Epithelial cell of alveolus of lung (primary cell): ENCODE measurements around the gene FAM227A. TPM values are rescaled to one million over a fixed set of nuclear protein-coding genes. Genes with fewer than 3 reads are reported as not detected.

ENCODE experiments used
- total RNA-seq: library from RNA; depleted of rRNA; stranded (reverse); fragments of >200 nt; gene quantifications from 2 replicates; pipeline ENCODE4 v1.2.1, GENCODE V29; 2015

The FAM227A gene
- 0.48 and 0.52 TPM in 2 replicates for total RNA-seq

GRCh38 chr22:38656256-38657044 is at the start of gene FAM227A, which contains the start of gene CBY1:
Gene FAM227A, minus strand, starts transcription at chr22:38656392. Its CDS starts 6,224 bp downstream, at chr22:38650168.
Gene CBY1, plus strand, starts transcription at chr22:38656638. Its CDS starts 11,417 bp downstream, at chr22:38668055.

GRCh38 chr22:38705235-38706100 is 49.3 kb upstream of the FAM227A start, which contains the start of gene GTPBP1:
Gene GTPBP1, plus strand, starts transcription at chr22:38705944. Its CDS starts 12 bp downstream, at chr22:38705956.

GRCh38 chr22:38700789-38701628 is 44.8 kb upstream of the FAM227A start, which contains the start of gene JOSD1:
Gene JOSD1, minus strand, starts transcription at chr22:38700943. Its CDS starts 956 bp downstream, at chr22:38699987.

GRCh38 chr22:38681582-38682335 is 25.6 kb upstream of the FAM227A start, which contains the start of gene TOMM22:
Gene TOMM22, plus strand, starts transcription at chr22:38681957. Its CDS starts 22 bp downstream, at chr22:38681979.

GRCh38 chr22:38569972-38570778 is 86.0 kb downstream of the FAM227A start, which contains the start of gene DMC1:
Gene DMC1, minus strand, starts transcription at chr22:38570183. Its CDS starts 1,927 bp downstream, at chr22:38568256.

Other genes starting within 250 kb of the FAM227A start
- gene KCNJ4, start 201.2 kb downstream of the FAM227A start, total RNA-seq = 0.08 TPM in 1 of 2 replicates, not detected in the other
- gene KDELR3, start 188.3 kb downstream of the FAM227A start, total RNA-seq = 64.3 and 146 TPM in 2 replicates
- 213 and 320 TPM in 2 replicates for gene DDX17, start 150.1 kb downstream of the FAM227A start, total RNA-seq
- 1.0 and 1.9 TPM in 2 replicates for gene DMC1, start 86.2 kb downstream of the FAM227A start, total RNA-seq
- gene CBY1, start 246 bp upstream of the FAM227A start, total RNA-seq = 19.7 and 35.9 TPM in 2 replicates
- gene TOMM22, start 25.6 kb upstream of the FAM227A start, total RNA-seq = 34.3 and 80.5 TPM in 2 replicates
- gene JOSD1, start 44.6 kb upstream of the FAM227A start, total RNA-seq = 35.2 and 72.5 TPM in 2 replicates
- 22.9 and 31.8 TPM in 2 replicates for gene GTPBP1, start 49.6 kb upstream of the FAM227A start, total RNA-seq
- gene SUN2, start 99.6 kb upstream of the FAM227A start, total RNA-seq = 74.7 and 80.8 TPM in 2 replicates
- 21.1 and 33.5 TPM in 2 replicates for gene DNAL4, start 137.8 kb upstream of the FAM227A start, total RNA-seq
- 0.78 and 4.4 TPM in 2 replicates for gene NPTXR, start 187.6 kb upstream of the FAM227A start, total RNA-seq
- gene CBX6, start 215.8 kb upstream of the FAM227A start, total RNA-seq = 51.2 and 56.5 TPM in 2 replicates